ENCODE measurements around the gene WDCP.

GRCh38 chr2:23993736-23994269 lies 53.4 kb downstream of the WDCP start:
- TF ChIP-seq CTCF (IDR thresholded peaks at IDR 0.05; ENCODE audit: low read depth, low read length) (no peak), MAX (IDR thresholded peaks at IDR 0.05; ENCODE audit: low read depth, low read length) (no peak), POLR2A (IDR thresholded peaks at IDR 0.05; ENCODE audit: extremely low read depth, insufficient read length) (no peak), MYC (IDR thresholded peaks at IDR 0.05; ENCODE audit: low read depth, low read length) (no peak)
